OCI-LY7 (cell line): Measurements from ENCODE around the gene DAPK2. TPM values are rescaled to one million over a fixed set of nuclear protein-coding genes. Genes with fewer than 3 reads are reported as not detected.

ENCODE experiments used
- BruUV-seq: library from RNA; stranded (reverse); fragments of 400-500 nt; replicated peaks from 2 replicates; lab custom pipeline; 2021; lab: Mats Ljungman, UMichigan
- CTCF ChIA-PET: fragments of 300-600 bp; sonication (Branson Sonifier 250); formaldehyde crosslinking; loops from one replicate; lab custom pipeline; 2022; ENCODE audit warnings: antibody characterized with exemption; ENCODE audit not compliant: unreplicated experiment; lab: Charles Lee
- POLR2A ChIA-PET: fragments of 300-600 bp; sonication (Branson Sonifier 250); formaldehyde crosslinking; loops from one replicate; lab custom pipeline; 2022; ENCODE audit warnings: antibody characterized with exemption; lab: Charles Lee
- DNase-seq: peaks from one replicate; pipeline ENCODE4 v3.0.0-alpha.2; 2015; ENCODE audit warnings: low spot score
- H2AFZ ChIP-seq: fragments of 200-600 bp; sonication (generic), shearing (Covaris generic); 2 replicates; pipeline ENCODE4 v1.6.1; 2014; ENCODE audit warnings: mild to moderate bottlenecking, antibody characterized with exemption, low read length, moderate library complexity
- H3K27ac ChIP-seq: fragments of 200-600 bp; sonication (generic); 2 replicates; pipeline ENCODE4 v1.5.1; 2014; ENCODE audit warnings: mixed run types, low read depth, mild to moderate bottlenecking, moderate library complexity, low read length, inconsistent platforms; ENCODE audit not compliant: poor library complexity, severe bottlenecking
- H3K36me3 ChIP-seq: fragments of 200-600 bp; sonication (generic); 2 replicates; pipeline ENCODE4 v1.6.1; 2014; ENCODE audit warnings: mild to moderate bottlenecking, antibody characterized with exemption, low read length, moderate library complexity, mixed read lengths; ENCODE audit not compliant: insufficient read depth
- H3K4me1 ChIP-seq: fragments of 200-600 bp; sonication (generic); 2 replicates; pipeline ENCODE4 v1.5.1; 2014; ENCODE audit warnings: mild to moderate bottlenecking, low read length; ENCODE audit not compliant: insufficient read depth, poor library complexity, severe bottlenecking
- H3K4me2 ChIP-seq: fragments of 200-600 bp; sonication (generic); 2 replicates; pipeline ENCODE4 v1.6.1; 2014; ENCODE audit warnings: mild to moderate bottlenecking, low read length
- H3K4me3 ChIP-seq: fragments of 200-600 bp; sonication (generic); 2 replicates; pipeline ENCODE4 v1.5.1; 2014; ENCODE audit warnings: mild to moderate bottlenecking, low read depth, low read length; ENCODE audit not compliant: poor library complexity, severe bottlenecking
- H3K79me2 ChIP-seq: fragments of 200-600 bp; sonication (generic); 2 replicates; pipeline ENCODE4 v1.6.1; 2016; ENCODE audit warnings: low read depth, mild to moderate bottlenecking, low read length, moderate library complexity, mixed read lengths; ENCODE audit not compliant: insufficient read depth
- H3K9me2 ChIP-seq: fragments of 200-600 bp; sonication (generic); 2 replicates; pipeline ENCODE4 v1.6.1; 2016; ENCODE audit warnings: mild to moderate bottlenecking, low read length, mixed read lengths; ENCODE audit not compliant: insufficient read depth
- H3K9me3 ChIP-seq: fragments of 200-600 bp; sonication (generic); 2 replicates; pipeline ENCODE4 v1.6.1; 2014; ENCODE audit warnings: mild to moderate bottlenecking, mixed run types, low read length, mixed read lengths
- H4K20me1 ChIP-seq: fragments of 200-600 bp; sonication (generic); 2 replicates; pipeline ENCODE4 v1.6.1; 2014; ENCODE audit warnings: mild to moderate bottlenecking, antibody characterized with exemption, low read length, moderate library complexity, mixed read lengths; ENCODE audit not compliant: insufficient read depth
- EZH2phosphoT487 ChIP-seq: fragments of 200-600 bp; sonication (generic); IDR thresholded peaks from 2 replicates; pipeline ENCODE4 v1.6.1; 2018; ENCODE audit warnings: low read depth, borderline replicate concordance, mild to moderate bottlenecking, mixed run types, antibody characterized with exemption, low read length, moderate library complexity, mixed read lengths
- intact Hi-C: fragments of 100-400 bp; cut with micrococcal nuclease; formaldehyde crosslinking; loops from one replicate; pipeline ENCODE4 v1.10.0; 2022; ENCODE audit not compliant: unreplicated experiment
- total RNA-seq, 2 experiments: library from RNA; depleted of rRNA in 1 of 2; stranded (reverse); fragments of >200 nt in 1 of 2; shearing (Covaris generic) in 1 of 2; gene quantifications; 2 replicates each; pipeline ENCODE4 v1.2.3, GENCODE V29; 2014 to 2022
- TF ChIP-seq, protein P1 (sequence below): fragments of 200-600 bp; sonication (generic); conservative IDR thresholded peaks from 2 replicates; pipeline ENCODE4 v1.5.1; 2014; ENCODE audit warnings: mild to moderate bottlenecking, antibody characterized with exemption, low read length, moderate library complexity, mixed read lengths

DAPK2 gene
- total RNA-seq, 2 experiments from 2014 or later = 0.36 to 1.2 TPM

GRCh38 chr15:63907521-63907920 is 138.8 kb downstream of the DAPK2 start:
- no peaks in the 10 kb centered on the region for H3K4me1 ChIP-seq
- no peak overlapping the region for H2AFZ ChIP-seq
- H4K20me1 ChIP-seq = no peaks in the 10 kb centered on the region
- ChIA-PET CTCF (no interaction called here), POLR2A (interaction anchor here (1.0 kb wide), 1 partner anchor 12 kb away, joined by 4 read pairs; no protein-coding TSS in a partner anchor)
- DNase-seq = no peak
- intact Hi-C loops = no loop called here
- H3K27ac ChIP-seq = no peak overlapping the region
- no peaks in the 10 kb centered on the region for H3K36me3 ChIP-seq
- no peaks in the 10 kb centered on the region for H3K79me2 ChIP-seq
- H3K4me2 ChIP-seq = no peak overlapping the region
- BruUV-seq = no TSS peak
- H3K9me2 ChIP-seq = no peaks in the 10 kb centered on the region
- TF ChIP-seq EZH2phosphoT487 = no peak
- TF ChIP-seq, protein P1, sequence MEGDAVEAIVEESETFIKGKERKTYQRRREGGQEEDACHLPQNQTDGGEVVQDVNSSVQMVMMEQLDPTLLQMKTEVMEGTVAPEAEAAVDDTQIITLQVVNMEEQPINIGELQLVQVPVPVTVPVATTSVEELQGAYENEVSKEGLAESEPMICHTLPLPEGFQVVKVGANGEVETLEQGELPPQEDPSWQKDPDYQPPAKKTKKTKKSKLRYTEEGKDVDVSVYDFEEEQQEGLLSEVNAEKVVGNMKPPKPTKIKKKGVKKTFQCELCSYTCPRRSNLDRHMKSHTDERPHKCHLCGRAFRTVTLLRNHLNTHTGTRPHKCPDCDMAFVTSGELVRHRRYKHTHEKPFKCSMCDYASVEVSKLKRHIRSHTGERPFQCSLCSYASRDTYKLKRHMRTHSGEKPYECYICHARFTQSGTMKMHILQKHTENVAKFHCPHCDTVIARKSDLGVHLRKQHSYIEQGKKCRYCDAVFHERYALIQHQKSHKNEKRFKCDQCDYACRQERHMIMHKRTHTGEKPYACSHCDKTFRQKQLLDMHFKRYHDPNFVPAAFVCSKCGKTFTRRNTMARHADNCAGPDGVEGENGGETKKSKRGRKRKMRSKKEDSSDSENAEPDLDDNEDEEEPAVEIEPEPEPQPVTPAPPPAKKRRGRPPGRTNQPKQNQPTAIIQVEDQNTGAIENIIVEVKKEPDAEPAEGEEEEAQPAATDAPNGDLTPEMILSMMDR = no peak
- no peak overlapping the region for H3K4me3 ChIP-seq
- no peaks in the 10 kb centered on the region for H3K9me3 ChIP-seq

GRCh38 chr15:63906266-63906584 is 140.1 kb downstream of the DAPK2 start:
- H2AFZ ChIP-seq = no peak overlapping the region
- no peak for DNase-seq
- H3K36me3 ChIP-seq = no peaks in the 10 kb centered on the region
- H3K4me3 ChIP-seq = no peak overlapping the region
- CTCF ChIA-PET = interaction anchor here (0.8 kb wide), 1 partner anchor 13 kb away, joined by 3 read pairs; no protein-coding TSS in a partner anchor
- BruUV-seq = no TSS peak
- H3K4me2 ChIP-seq = no peak overlapping the region
- H3K9me3 ChIP-seq = no peaks in the 10 kb centered on the region
- no peaks in the 10 kb centered on the region for H3K9me2 ChIP-seq
- peaks cover 9% of the 10 kb centered on the region for H3K4me1 ChIP-seq
- POLR2A ChIA-PET = interaction anchor here (0.6 kb wide), 1 partner anchor 458 kb away, joined by 3 read pairs; no protein-coding TSS in a partner anchor
- no peak overlapping the region for H3K27ac ChIP-seq
- H4K20me1 ChIP-seq = no peaks in the 10 kb centered on the region
- no peaks in the 10 kb centered on the region for H3K79me2 ChIP-seq
- intact Hi-C loops = no loop called here
- TF ChIP-seq, protein P1 = no peak
- TF ChIP-seq EZH2phosphoT487 = no peak

GRCh38 chr15:63905558-63906265 is 140.6 kb downstream of the DAPK2 start:
- no peak for DNase-seq
- no peak overlapping the region for H3K27ac ChIP-seq

More at GRCh38 chr15:63905558-63906265, 140.6 kb downstream of the DAPK2 start:
- Histone ChIP-seq H3K4me2 (no peak overlapping the region), H4K20me1 (no peaks in the 10 kb centered on the region), H2AFZ (no peak overlapping the region), H3K9me2 (no peaks in the 10 kb centered on the region), H3K36me3 (no peaks in the 10 kb centered on the region), H3K79me2 (no peaks in the 10 kb centered on the region), H3K4me1 (peaks cover 9% of the 10 kb centered on the region), H3K4me3 (no peak overlapping the region), H3K9me3 (no peaks in the 10 kb centered on the region)
- BruUV-seq = no TSS peak
- intact Hi-C loops = no loop called here
- TF ChIP-seq, protein P1 = no peak
- no peak for TF ChIP-seq EZH2phosphoT487
- CTCF ChIA-PET = interaction anchor here (0.8 kb wide), 1 partner anchor 12 kb away, joined by 3 read pairs; no protein-coding TSS in a partner anchor
- POLR2A ChIA-PET = interaction anchor here (0.6 to 1.1 kb wide), 2 partner anchors 12 to 457 kb away, joined by 3 read pairs; no protein-coding TSS in a partner anchor
